GM21576 (cell line): Measurements from ENCODE around the gene AATK.
"Not testable (repeated sequence)": the region's sequence is repeated elsewhere in the genome, so short reads cannot be mapped to it uniquely, and the experiment has no call there.

Experiments
- ATAC-seq: cut with Tn5 transposase; IDR thresholded peaks from one replicate; pipeline ENCODE4 v1.9.1; 2021; ENCODE audit warnings: mild to moderate bottlenecking, moderate library complexity; ENCODE audit not compliant: unreplicated experiment

AATK gene

GRCh38 chr17:81147701-81148100 is 18.3 kb downstream of the AATK start:
- ATAC-seq = no peak

- ATAC-seq = not testable (repeated sequence)
These were observed 19.8 kb downstream of the AATK start for GRCh38 chr17:81146208-81146607.

- no peak for ATAC-seq
These were observed 21.6 kb downstream of the AATK start for GRCh38 chr17:81144423-81144781.

- ATAC-seq = no peak
These were observed 22.2 kb downstream of the AATK start for GRCh38 chr17:81143717-81144422.

GRCh38 chr17:81143200-81143527 is 22.9 kb downstream of the AATK start:
- no peak for ATAC-seq

GRCh38 chr17:81142301-81143199 is 23.5 kb downstream of the AATK start:
- no peak for ATAC-seq

- ATAC-seq = no peak
These were observed 25.3 kb downstream of the AATK start for GRCh38 chr17:81140695-81141094.

- ATAC-seq = no peak
These were observed 26.0 kb downstream of the AATK start for GRCh38 chr17:81140018-81140417.

- ATAC-seq = no peak
These were observed 26.6 kb downstream of the AATK start for GRCh38 chr17:81139428-81139827.

- no peak for ATAC-seq
These were observed 27.5 kb downstream of the AATK start for GRCh38 chr17:81138500-81138899.

- no peak for ATAC-seq
These were observed 27.9 kb downstream of the AATK start for GRCh38 chr17:81138083-81138482.

GRCh38 chr17:81137248-81137647 is 28.8 kb downstream of the AATK start:
- ATAC-seq = no peak

- no peak for ATAC-seq
These were observed 29.7 kb downstream of the AATK start for GRCh38 chr17:81136366-81136765.

- no peak for ATAC-seq
These were observed 30.3 kb downstream of the AATK start for GRCh38 chr17:81135505-81136278.

GRCh38 chr17:81134064-81134781 is 31.8 kb downstream of the AATK start:
- no peak for ATAC-seq

- no peak for ATAC-seq
These were observed 33.0 kb downstream of the AATK start for GRCh38 chr17:81132770-81133723.

GRCh38 chr17:81132197-81132540 is 33.9 kb downstream of the AATK start:
- ATAC-seq = no peak

GRCh38 chr17:81131486-81132196 is 34.4 kb downstream of the AATK start:
- no peak for ATAC-seq
